ENCODE measurements around the gene PRKCE.
A peak's percentile ranks its signal among the peaks of the same experiment; 100 is the strongest.

The PRKCE gene

GRCh38 chr2:46002507-46002883, 351.0 kb downstream of the PRKCE start:
- DNase-seq: no peak

DNA sequence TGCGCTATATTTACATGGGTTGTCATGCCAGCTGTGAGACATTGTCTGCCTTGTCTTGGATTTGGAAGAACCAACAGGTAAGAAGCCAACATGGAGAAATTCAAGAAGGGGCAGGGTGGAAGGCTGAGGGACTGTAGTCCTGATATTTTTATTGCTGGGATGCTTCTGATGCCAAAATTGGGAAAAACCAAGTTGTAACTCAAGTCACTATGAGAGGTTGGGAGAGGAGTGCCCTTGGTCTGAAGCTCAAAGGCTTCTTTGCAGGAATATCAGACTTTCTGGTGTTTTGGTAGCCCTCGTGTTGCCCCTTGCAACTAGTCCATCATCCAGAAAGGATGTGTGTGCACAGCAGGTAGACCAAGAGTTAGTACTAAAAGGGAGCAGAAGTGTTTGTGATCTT, 351.5 kb downstream of the PRKCE start:
- no peak for DNase-seq

- DNase-seq: no peak
Measured at GRCh38 chr2:46003903-46004473, 352.5 kb downstream of the PRKCE start.

GRCh38 chr2:46006473-46007025, 355.1 kb downstream of the PRKCE start:
- DNase-seq: no peak

DNA sequence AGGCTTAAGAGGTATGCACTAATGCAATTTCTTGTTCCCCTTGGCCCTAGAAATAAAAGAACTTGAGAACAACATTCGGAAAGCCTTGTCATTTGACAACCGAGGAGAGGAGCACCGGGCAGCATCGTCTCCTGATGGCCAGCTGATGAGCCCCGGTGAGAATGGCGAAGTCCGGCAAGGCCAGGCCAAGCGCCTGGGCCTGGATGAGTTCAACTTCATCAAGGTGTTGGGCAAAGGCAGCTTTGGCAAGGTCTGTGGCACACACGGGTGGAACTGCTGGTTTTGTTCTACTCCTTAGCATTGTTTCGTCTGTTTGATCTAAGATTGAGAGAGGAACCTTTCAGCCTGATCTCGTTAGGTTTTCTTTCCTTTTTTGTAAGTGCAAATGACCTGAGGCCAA, 355.9 kb downstream of the PRKCE start:
- DNase-seq: no peak

GRCh38 chr2:46008091-46008870, 356.8 kb downstream of the PRKCE start:
- no peak for DNase-seq

GRCh38 chr2:46009315-46009714, 357.8 kb downstream of the PRKCE start:
- DNase-seq: no peak

DNA sequence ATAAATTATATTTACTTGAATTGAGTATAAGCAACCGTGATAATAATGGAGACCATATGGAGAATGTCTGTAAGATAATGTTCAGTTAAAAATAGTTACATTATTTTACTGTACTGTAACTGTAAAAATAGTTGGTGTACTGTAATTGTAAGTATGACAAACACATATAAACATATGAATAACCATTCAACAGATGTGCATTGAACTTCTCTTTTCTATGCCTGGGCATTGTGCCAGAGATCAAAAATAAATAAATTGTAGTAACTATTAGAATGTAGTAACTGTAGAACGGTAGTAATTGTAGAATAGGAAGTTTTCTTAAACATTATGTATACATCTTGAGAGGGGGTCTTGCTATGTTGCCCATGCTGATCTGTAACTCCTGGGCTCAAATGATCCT, 358.3 kb downstream of the PRKCE start:
- DNase-seq: no peak

GRCh38 chr2:46010223-46010924, 358.9 kb downstream of the PRKCE start:
- DNase-seq: no peak

DNA sequence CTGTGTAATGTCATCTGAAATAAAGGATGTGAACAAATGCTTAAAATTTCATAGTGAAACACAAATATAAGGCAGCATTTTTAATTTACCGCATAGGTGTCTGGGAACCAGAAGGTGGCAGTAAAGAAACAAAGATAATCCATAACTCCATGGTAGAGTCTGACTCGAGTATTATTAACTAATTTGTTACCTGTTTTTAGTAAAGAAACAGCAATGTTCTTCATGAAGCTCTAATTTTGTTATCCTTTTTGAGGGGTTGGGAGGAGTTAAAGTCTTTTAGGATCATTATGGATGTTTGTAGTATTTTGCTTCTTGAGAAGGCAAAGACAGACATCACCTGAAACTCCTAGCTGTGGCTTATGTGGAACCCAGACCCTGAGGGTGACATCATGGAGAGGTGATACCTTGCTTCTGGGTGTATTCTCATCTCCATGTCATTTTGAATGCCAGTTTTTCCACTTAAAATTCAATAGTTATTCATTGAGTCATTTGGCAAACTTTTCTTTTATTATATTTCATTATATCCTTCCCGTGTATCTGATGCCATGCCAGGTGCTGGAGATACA, 359.5 kb downstream of the PRKCE start:
- DNase-seq: peak in 1 of 5 experiments; percentile 59

GRCh38 chr2:46012618-46013240, 361.3 kb downstream of the PRKCE start:
- DNase-seq: no peak

GRCh38 chr2:46013726-46014125, 362.3 kb downstream of the PRKCE start:
- no peak for DNase-seq

DNA sequence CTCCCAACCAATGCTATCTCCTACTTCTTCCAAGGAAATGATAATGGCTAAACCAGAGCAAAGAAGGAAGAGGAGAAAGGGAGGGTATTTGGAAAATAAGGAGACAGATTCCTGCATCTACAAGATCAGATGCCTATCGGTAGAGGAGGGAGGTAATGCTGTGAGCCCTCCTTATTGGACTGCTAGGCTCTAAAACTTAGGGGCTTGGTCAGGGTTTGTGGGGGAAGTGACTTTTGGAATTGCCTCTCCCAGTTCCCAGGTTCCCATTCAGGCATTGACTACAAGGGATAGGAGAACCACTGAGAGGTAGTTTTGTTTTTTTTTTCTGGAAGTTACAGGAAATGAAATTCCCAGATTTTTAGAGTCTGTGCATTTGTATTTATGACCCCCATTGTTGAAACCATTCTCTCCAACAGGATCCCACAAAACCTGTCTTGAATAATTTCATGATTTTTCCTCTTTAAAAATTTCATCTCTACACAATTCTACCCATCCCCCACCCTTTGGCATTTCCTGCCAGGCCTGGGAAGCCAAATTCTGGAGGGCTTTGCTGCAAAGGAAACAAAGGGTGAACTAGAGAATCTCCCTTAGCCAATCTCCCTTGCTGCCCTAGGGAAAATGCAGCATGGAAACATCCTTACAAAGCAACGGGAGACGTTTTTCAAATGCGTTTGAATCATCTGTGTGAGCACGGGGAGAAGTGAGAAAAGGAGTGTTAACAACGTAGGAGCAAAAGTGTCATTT, 363.6 kb downstream of the PRKCE start:
- no peak for DNase-seq

GRCh38 chr2:46015671-46016070, 364.2 kb downstream of the PRKCE start:
- no peak for DNase-seq

DNA sequence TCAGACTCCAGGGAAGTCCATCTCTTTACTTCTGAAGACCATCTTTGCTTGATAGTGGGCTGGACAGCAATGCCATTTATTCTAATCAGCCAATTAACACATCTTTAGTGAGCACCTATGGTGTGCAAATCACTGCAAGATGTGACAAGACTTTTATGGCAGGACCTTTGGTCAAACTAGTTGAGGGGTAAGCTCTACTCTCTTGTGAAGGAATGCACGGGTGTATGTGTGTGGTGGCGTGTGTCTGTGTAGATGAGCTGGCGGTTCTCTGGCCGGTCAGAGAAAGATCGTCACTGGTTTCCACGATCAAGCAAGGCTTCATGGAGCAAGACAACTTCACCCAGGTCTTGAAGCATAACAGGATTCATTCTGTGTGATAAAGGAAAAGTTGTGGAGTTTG, 364.6 kb downstream of the PRKCE start:
- no peak for DNase-seq

DNA sequence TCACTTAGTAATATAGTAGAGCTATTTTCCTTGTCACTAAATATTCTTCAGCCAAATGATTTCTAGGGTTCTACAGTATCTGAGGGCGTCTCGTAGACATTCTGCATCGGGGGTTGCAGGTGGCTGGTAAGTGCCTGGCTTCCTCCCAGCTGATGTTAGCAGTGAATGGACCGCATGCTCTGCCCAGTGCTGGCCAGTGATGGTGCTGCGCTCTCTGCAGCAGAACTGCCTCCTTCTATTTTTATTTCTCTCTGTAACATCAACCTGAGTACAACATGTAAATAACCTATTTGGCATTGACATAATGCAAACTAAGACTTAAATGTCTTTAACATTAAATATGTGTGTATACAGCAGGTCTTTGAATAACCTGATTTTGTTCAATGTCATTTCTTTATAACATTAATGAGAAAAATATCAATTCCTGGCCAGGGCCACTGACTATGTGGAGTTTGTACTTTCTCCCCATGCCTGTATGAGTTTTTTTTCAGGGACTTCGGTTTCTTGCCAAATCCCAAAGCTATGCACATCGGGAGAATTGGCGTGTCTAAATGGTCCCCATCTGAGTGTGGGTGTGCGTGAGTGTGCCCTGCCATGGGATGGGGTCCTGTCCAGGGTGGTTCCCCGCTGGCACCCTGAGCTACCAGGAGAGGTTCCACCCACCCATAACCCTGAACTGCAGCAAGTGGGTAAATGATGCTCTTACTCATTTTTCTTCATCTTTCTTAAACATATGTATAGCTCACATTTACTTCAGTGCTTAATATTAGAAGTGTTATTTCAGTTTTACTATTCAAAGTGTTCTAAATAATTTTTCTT, 367.5 kb downstream of the PRKCE start:
- DNase-seq: no peak

- no peak for DNase-seq
Measured at GRCh38 chr2:46020416-46020815, 368.9 kb downstream of the PRKCE start.

DNA sequence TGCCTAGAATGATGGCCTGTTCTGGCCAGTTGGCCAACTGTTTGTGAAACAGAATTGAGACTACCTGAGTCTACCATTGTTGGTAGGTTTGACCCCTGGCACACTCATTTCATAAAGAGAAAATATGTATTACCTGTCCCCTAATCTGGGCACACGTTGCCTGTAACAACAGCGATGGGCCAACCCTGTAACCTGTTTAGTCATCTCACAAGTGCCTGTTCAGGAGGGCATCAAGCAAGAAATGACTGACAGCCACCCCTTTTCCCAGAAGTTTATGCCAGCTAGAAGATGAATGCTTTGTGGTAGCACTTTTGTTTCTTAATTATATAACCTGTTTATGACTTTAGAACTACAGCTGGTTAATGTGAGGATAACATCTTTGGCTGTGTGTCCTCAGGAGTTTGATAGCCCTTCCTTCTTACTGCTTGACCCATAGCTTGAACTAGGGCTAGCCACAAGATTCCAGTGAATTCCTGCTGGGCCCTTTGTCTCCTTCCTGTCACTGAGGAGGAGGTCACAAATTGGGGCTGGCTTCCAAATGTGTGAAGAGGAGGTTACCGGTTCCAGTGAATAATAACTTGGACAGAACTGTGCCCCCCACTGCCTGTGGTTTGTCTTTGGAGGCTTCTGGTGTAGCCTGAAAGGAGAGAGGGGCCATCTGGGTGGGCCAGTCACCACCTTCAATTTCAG, 371.8 kb downstream of the PRKCE start:
- peak in 1 of 5 experiments; percentile 73 for DNase-seq

GRCh38 chr2:46024146-46024779, 372.8 kb downstream of the PRKCE start:
- DNase-seq: no peak

DNA sequence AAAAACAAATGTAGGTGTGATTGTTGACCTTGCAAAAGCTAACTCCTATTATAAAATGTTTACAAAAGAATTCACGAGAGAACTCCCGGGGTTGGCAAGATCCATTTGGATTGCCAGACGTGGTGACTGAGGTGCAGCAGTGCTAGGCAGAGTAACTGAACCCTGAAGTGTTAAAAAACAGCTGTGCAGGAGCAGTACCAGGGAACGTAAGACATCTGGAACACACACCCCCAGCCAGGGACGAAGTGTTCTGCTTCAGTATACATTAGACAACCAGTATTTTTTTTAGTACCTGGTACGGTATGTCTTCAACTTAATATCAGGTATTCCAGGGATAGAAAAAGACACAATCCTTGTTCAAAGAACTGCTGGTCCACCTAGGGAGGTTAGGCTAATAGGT, 373.6 kb downstream of the PRKCE start:
- DNase-seq: no peak
